Measurements from ENCODE around the gene LRRC32.
A peak's percentile ranks its signal among the peaks of the same experiment; 100 is the strongest.
"Not testable (repeated sequence)": the region's sequence is repeated elsewhere in the genome, so short reads cannot be mapped to it uniquely, and the experiment has no call there.

Gene LRRC32

GRCh38 chr11:76644591-76644990, 26.0 kb downstream of the LRRC32 start:
- DNase-seq = peak; percentile 77

GRCh38 chr11:76643711-76644110, 26.8 kb downstream of the LRRC32 start:
- not testable (repeated sequence) for DNase-seq

GRCh38 chr11:76642341-76642740, 28.2 kb downstream of the LRRC32 start:
- peak; percentile 32 for DNase-seq

GRCh38 chr11:76641905-76642304, 28.6 kb downstream of the LRRC32 start:
- peak; percentile 32 for DNase-seq

GRCh38 chr11:76640501-76640900, 30.0 kb downstream of the LRRC32 start:
- peak; percentile 45 for DNase-seq

- DNase-seq = peak; percentile 36
Observed at GRCh38 chr11:76639621-76640020, 30.9 kb downstream of the LRRC32 start.

- peak; percentile 33 for DNase-seq
Observed at GRCh38 chr11:76638270-76639197, 32.0 kb downstream of the LRRC32 start.

- peak; percentile 41 for DNase-seq
Observed at GRCh38 chr11:76637491-76638269, 32.9 kb downstream of the LRRC32 start.

GRCh38 chr11:76636826-76637460, 33.6 kb downstream of the LRRC32 start:
- no peak for DNase-seq

- DNase-seq = no peak
Observed at GRCh38 chr11:76635991-76636738, 34.4 kb downstream of the LRRC32 start.

- DNase-seq = no peak
Observed at GRCh38 chr11:76634886-76635285, 35.7 kb downstream of the LRRC32 start.

- DNase-seq = peak; percentile 15
Observed at GRCh38 chr11:76632492-76632891, 38.1 kb downstream of the LRRC32 start.

GRCh38 chr11:76631566-76632308, 38.8 kb downstream of the LRRC32 start:
- no peak for DNase-seq

- DNase-seq = peak; percentile 12
Observed at GRCh38 chr11:76630600-76631281, 39.8 kb downstream of the LRRC32 start.

GRCh38 chr11:76629853-76630599, 40.5 kb downstream of the LRRC32 start:
- DNase-seq = peak; percentile 52

GRCh38 chr11:76629116-76629852, 41.3 kb downstream of the LRRC32 start:
- peak; percentile 45 for DNase-seq

GRCh38 chr11:76628408-76628947, 42.1 kb downstream of the LRRC32 start:
- peak; percentile 29 for DNase-seq

GRCh38 chr11:76627606-76628005, 42.9 kb downstream of the LRRC32 start:
- no peak for DNase-seq

- peak; percentile 28 for DNase-seq
Observed at GRCh38 chr11:76626921-76627401, 43.6 kb downstream of the LRRC32 start.

Measured in islet precursor cell (in vitro differentiated cells).